Neural progenitor cell (in vitro differentiated cells): Measurements from ENCODE around the gene RUFY4.

ENCODE experiments used
- EZH2 ChIP-seq: fragments of 200-600 bp; sonication (generic); IDR thresholded peaks from 2 replicates; pipeline ENCODE4 v1.6.1; 2017; ENCODE audit warnings: antibody characterized with exemption, mild to moderate bottlenecking, moderate library complexity
- TF ChIP-seq, protein P1 (sequence below): fragments of 200-600 bp; sonication (generic); IDR thresholded peaks from 2 replicates; pipeline ENCODE4 v1.5.1; 2017; ENCODE audit warnings: antibody characterized with exemption, mild to moderate bottlenecking

DNA sequence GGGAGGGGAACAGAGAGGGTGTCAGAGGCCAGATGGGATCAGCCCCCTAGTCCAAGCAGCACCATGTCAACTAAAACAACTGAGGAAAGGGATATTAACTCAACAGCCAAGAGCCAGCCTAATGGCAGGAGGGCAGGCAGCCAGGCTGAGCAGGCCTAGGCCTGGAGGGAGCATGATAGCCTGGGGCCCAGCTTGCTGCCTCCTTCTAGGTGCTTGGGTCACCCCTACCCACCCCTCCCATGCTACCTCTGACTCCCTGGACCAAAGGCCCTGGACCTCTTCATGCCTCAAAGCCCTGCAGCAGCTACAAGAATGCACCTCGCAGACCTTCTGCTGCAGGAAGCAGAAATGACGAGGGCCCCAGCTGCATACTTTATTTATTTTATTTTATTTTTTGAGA is 44.2 kb upstream of the RUFY4 start:
- TF ChIP-seq EZH2: no peak
- TF ChIP-seq, protein P1, sequence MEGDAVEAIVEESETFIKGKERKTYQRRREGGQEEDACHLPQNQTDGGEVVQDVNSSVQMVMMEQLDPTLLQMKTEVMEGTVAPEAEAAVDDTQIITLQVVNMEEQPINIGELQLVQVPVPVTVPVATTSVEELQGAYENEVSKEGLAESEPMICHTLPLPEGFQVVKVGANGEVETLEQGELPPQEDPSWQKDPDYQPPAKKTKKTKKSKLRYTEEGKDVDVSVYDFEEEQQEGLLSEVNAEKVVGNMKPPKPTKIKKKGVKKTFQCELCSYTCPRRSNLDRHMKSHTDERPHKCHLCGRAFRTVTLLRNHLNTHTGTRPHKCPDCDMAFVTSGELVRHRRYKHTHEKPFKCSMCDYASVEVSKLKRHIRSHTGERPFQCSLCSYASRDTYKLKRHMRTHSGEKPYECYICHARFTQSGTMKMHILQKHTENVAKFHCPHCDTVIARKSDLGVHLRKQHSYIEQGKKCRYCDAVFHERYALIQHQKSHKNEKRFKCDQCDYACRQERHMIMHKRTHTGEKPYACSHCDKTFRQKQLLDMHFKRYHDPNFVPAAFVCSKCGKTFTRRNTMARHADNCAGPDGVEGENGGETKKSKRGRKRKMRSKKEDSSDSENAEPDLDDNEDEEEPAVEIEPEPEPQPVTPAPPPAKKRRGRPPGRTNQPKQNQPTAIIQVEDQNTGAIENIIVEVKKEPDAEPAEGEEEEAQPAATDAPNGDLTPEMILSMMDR: no peak
